Ascending aorta (tissue), 2 donors: ENCODE results near the gene NEGR1. TPM values are rescaled to one million over a fixed set of nuclear protein-coding genes. Genes with fewer than 3 reads are reported as not detected.

ENCODE experiments used
- DNase-seq, 2 donors: peaks; one replicate each; pipeline ENCODE4 v3.0.0-alpha.2; 2019; ENCODE audit warnings: low spot score in 2 of 2
- H3K27ac ChIP-seq, 2 donors: fragments of 200-600 bp; sonication (generic); one replicate each; pipeline ENCODE4 v1.5.1; 2016 to 2017; ENCODE audit warnings: mild to moderate bottlenecking in 1 of 2
- H3K27me3 ChIP-seq: fragments of 200-600 bp; sonication (generic); one replicate; pipeline ENCODE4 v1.5.1; 2017
- H3K36me3 ChIP-seq, 2 donors: fragments of 200-600 bp; sonication (generic); one replicate each; pipeline ENCODE4 v1.5.1; 2016
- H3K4me1 ChIP-seq, 2 donors: fragments of 200-600 bp; sonication (generic); one replicate each; pipeline ENCODE4 v1.5.1; 2016 to 2017; ENCODE audit warnings: mild to moderate bottlenecking in 1 of 2
- H3K4me3 ChIP-seq, 2 donors: fragments of 200-600 bp; sonication (generic); one replicate each; pipeline ENCODE4 v1.5.1; 2016 to 2017; ENCODE audit warnings: mild to moderate bottlenecking in 1 of 2
- H3K9me3 ChIP-seq, 2 donors: fragments of 200-600 bp; sonication (generic); one replicate each; pipeline ENCODE4 v1.5.1; 2016
- intact Hi-C: fragments of 100-400 bp; cut with DNase I; formaldehyde crosslinking; loops from one replicate; pipeline ENCODE4 v1.15.1; 2023
- total RNA-seq: library from RNA; depleted of rRNA; stranded (reverse); fragments of >200 nt; gene quantifications from one replicate; pipeline ENCODE4 v1.1.0, GENCODE V29; 2016
- TF ChIP-seq, protein P1 (sequence below), 3 experiments: fragments of 200-600 bp in 2 of 3; fragments of 450-650 bp in 1 of 3; sonication (generic) in 2 of 3; IDR thresholded peaks; one replicate each; pipeline ENCODE4 v1.5.1; 2016 to 2019; ENCODE audit warnings: antibody characterized with exemption in 3 of 3, mild to moderate bottlenecking in 1 of 3, moderate library complexity in 1 of 3

Gene NEGR1
- total RNA-seq, 1 donor from 2014 or later = 42.8 TPM

DNA sequence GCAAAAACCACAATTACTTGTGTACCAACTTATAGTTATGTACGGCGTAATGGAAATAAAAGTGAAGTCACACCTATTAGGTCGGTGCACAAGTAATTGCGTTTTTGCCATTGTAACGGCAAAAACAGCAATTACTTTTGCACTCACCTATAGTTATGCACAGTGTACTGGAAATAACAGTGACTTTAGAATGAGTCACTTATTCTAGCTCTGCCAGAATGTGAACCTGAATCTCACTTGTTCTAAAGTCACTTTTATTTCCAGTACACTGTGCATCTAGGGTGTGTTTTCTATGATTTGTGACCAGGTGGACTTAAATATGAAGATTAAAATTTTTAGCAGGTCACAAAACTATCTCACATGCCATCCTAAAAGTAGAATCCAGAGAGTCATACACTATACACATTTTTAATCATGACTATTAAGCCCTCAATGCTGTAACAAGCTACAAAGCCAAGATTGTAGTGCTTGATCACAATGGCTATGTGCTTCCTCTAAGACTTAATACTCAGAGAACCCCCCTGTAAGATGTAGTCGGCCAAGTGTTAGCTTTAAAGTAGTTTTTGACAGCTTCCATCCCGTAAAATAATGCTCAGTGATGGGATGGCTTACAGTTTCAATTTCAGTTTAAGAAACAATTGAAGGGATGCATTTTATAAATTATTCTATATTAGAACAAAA, 218.8 kb downstream of the NEGR1 start:
- Histone ChIP-seq H3K36me3 (no peaks in the 10 kb centered on the region), H3K27ac (no peak overlapping the region), H3K9me3 (no peaks in the 10 kb centered on the region), H3K4me3 (no peak overlapping the region), H3K4me1 (no peaks in the 10 kb centered on the region), H3K27me3 (no peaks in the 10 kb centered on the region)
- TF ChIP-seq, protein P1, sequence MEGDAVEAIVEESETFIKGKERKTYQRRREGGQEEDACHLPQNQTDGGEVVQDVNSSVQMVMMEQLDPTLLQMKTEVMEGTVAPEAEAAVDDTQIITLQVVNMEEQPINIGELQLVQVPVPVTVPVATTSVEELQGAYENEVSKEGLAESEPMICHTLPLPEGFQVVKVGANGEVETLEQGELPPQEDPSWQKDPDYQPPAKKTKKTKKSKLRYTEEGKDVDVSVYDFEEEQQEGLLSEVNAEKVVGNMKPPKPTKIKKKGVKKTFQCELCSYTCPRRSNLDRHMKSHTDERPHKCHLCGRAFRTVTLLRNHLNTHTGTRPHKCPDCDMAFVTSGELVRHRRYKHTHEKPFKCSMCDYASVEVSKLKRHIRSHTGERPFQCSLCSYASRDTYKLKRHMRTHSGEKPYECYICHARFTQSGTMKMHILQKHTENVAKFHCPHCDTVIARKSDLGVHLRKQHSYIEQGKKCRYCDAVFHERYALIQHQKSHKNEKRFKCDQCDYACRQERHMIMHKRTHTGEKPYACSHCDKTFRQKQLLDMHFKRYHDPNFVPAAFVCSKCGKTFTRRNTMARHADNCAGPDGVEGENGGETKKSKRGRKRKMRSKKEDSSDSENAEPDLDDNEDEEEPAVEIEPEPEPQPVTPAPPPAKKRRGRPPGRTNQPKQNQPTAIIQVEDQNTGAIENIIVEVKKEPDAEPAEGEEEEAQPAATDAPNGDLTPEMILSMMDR (IDR thresholded peaks at IDR 0.05) = no peak
- DNase-seq = no peak
- intact Hi-C loops = no loop called here

DNA sequence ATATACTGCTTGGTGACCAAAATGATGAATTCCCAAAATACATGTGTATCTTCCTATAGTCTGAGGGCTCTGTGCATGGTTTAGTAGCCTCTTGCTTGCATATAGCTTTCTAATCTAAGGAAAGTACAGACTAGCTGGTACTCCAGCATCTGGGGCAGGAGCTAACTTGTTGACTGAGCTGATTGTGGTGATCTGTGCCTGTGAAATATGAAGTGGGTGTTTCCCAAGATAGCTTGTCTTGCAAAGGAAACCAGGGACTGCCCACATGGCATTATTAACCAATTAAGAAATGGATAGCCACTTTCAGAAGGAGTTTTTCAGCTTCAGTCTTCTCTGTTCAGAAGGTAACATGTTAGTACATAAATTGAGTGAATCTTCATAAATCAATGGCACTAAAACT, 219.8 kb downstream of the NEGR1 start:
- intact Hi-C loops = no loop called here
- DNase-seq = no peak
- TF ChIP-seq, protein P1 (IDR thresholded peaks at IDR 0.05) = no peak

DNA sequence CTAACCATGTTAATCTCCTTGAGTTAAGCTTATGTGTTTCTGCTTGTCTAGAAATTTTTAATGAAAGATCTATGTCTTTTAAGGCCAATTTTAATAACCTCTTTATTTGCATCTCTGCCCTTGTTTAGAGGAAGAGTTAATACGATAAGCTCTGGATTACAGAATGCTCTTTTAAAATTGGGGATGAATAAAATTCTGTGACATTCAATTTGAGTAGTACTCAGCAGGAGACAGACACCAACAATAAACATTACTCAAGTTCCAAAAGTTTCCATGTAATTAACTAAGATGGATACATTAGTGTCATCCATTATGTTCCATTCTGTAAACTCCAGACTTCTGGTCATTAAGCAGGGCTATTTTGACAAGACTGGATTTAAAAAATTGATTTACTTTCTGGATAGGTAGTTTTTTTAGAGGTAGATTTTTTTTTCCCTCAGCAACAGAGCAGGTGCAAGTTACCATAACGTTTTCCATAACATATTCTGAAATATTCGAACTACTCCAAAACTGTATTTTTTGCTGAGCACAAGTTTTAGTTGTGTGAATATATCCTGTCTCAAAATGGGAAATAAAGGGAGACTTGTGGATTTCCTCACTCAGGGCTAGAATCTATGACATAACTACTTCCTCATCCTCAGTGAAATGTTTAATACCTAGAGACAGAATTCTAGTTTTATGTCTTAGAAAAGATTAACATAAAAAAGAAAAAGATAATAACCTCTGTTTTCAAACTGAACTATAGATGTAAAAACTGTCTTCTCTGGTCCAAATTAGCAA, 221.7 kb downstream of the NEGR1 start:
- no peak for DNase-seq
- no peaks in the 10 kb centered on the region for H3K27me3 ChIP-seq
- intact Hi-C loops = no loop called here
- no peaks in the 10 kb centered on the region for H3K36me3 ChIP-seq
- H3K4me1 ChIP-seq = no peaks in the 10 kb centered on the region
- H3K4me3 ChIP-seq = no peak overlapping the region
- TF ChIP-seq, protein P1 (IDR thresholded peaks at IDR 0.05) = no peak
- H3K27ac ChIP-seq = no peak overlapping the region
- H3K9me3 ChIP-seq = no peaks in the 10 kb centered on the region

More for the DNA sequence above, 219.8 kb downstream of the NEGR1 start:
- no peak overlapping the region for H3K4me3 ChIP-seq
- no peaks in the 10 kb centered on the region for H3K36me3 ChIP-seq
- H3K27ac ChIP-seq = no peak overlapping the region
- no peaks in the 10 kb centered on the region for H3K27me3 ChIP-seq
- no peaks in the 10 kb centered on the region for H3K9me3 ChIP-seq
- H3K4me1 ChIP-seq = no peaks in the 10 kb centered on the region

DNA sequence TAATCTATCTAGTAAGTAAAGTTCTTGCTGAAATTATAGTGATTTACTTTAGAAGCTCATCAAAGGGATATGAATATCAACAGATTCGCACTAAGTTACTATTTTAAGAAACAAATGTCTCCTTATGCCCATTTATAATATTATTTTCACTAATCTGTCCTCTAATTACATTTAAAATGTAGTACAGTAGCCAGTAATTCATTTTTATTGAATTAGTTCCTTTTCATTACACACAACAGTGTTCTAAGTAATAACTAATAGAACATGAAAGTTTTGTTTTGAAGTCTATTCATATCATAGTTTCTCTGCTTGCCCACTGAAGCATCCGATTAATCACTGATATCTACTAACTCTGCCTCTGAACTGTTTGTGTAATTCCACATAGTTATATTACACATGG, 225.8 kb downstream of the NEGR1 start:
- Histone ChIP-seq H3K27ac (no peak overlapping the region), H3K9me3 (no peaks in the 10 kb centered on the region), H3K27me3 (no peaks in the 10 kb centered on the region), H3K36me3 (no peaks in the 10 kb centered on the region), H3K4me1 (no peaks in the 10 kb centered on the region), H3K4me3 (no peak overlapping the region)
- intact Hi-C loops = no loop called here
- TF ChIP-seq, protein P1 (IDR thresholded peaks at IDR 0.05) = no peak
- DNase-seq = no peak

DNA sequence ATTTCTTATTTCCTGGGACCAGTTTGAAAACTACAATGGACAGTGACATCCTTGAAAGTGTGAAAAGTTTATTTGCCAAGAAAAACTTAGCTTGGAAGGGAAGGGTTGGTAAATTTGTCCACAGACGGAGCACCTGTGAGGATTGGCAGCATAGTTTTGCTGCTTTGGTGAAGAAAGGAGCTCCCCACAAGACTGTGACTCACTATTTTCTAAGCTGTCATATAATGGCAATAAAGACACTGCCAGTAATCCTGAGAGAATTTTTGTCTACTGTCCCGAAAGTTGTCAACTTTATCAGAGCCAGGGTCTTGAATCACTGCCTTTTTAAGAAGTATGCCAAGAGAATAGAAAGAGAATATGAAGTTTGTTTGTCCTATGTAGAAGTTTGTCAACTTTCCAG, 230.8 kb downstream of the NEGR1 start:
- Histone ChIP-seq H3K27ac (no peak overlapping the region), H3K27me3 (no peaks in the 10 kb centered on the region), H3K4me1 (no peaks in the 10 kb centered on the region), H3K4me3 (no peak overlapping the region), H3K36me3 (no peaks in the 10 kb centered on the region), H3K9me3 (no peaks in the 10 kb centered on the region)
- TF ChIP-seq, protein P1 (IDR thresholded peaks at IDR 0.05) = no peak
- no peak for DNase-seq
- intact Hi-C loops = no loop called here
